Erythroblast (primary cell): ENCODE measurements around the gene TSC22D2.

Experiments
- GATA1 ChIP-seq: IDR thresholded peaks from 2 replicates; pipeline ENCODE4 v1.6.1; 2011; ENCODE audit warnings: low read depth, mild to moderate bottlenecking, control low read depth, low read length, moderate library complexity
- POLR2A ChIP-seq: IDR thresholded peaks from 2 replicates; pipeline ENCODE4 v1.6.1; 2011; ENCODE audit warnings: mild to moderate bottlenecking, low read length

GRCh38 chr3:150508401-150508800, 100.3 kb downstream of the TSC22D2 start:
- TF ChIP-seq POLR2A (no peak), GATA1 (no peak)
